Epithelial cell of esophagus (primary cell): Measurements from ENCODE around the gene AP1M2.

Source experiments
- DNase-seq: peaks from one replicate; pipeline ENCODE4 v3.0.0; 2010; ENCODE audit warnings: low read depth
- H3K4me3 ChIP-seq: 2 replicates; pipeline ENCODE4 v1.5.1; 2011; ENCODE audit warnings: mild to moderate bottlenecking, low read length, control low read depth
- TF ChIP-seq, protein P1 (sequence below): IDR thresholded peaks from 2 replicates; pipeline ENCODE4 v1.5.1; 2011; ENCODE audit warnings: low read depth, mild to moderate bottlenecking, low read length, control low read depth, inconsistent platforms; ENCODE audit not compliant: insufficient read depth; ENCODE audit errors: missing control alignments

AP1M2 gene

DNA sequence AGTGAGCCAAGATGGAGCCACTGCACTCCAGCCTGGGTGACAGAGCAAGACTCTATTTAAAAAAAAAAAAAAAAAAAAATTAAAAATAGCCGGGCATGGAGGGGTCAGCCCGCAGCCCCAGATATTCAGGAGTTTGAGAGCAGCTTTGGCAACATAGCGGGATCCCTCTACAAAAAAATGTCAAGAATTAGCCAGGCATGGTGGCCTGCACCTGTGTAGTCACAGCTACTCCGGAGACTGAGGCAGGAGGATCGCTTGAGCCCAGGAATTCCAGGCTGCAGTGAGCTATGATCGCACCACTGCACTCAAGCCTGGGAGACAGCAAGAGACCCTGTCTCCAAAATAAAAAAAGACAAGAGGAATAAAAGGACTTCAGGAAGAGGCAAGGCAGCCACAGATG lies 716 bp downstream of the AP1M2 start:
- no peak for DNase-seq
- TF ChIP-seq, protein P1, sequence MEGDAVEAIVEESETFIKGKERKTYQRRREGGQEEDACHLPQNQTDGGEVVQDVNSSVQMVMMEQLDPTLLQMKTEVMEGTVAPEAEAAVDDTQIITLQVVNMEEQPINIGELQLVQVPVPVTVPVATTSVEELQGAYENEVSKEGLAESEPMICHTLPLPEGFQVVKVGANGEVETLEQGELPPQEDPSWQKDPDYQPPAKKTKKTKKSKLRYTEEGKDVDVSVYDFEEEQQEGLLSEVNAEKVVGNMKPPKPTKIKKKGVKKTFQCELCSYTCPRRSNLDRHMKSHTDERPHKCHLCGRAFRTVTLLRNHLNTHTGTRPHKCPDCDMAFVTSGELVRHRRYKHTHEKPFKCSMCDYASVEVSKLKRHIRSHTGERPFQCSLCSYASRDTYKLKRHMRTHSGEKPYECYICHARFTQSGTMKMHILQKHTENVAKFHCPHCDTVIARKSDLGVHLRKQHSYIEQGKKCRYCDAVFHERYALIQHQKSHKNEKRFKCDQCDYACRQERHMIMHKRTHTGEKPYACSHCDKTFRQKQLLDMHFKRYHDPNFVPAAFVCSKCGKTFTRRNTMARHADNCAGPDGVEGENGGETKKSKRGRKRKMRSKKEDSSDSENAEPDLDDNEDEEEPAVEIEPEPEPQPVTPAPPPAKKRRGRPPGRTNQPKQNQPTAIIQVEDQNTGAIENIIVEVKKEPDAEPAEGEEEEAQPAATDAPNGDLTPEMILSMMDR = no peak
- peak overlapping the region; percentile 80 for H3K4me3 ChIP-seq

DNA sequence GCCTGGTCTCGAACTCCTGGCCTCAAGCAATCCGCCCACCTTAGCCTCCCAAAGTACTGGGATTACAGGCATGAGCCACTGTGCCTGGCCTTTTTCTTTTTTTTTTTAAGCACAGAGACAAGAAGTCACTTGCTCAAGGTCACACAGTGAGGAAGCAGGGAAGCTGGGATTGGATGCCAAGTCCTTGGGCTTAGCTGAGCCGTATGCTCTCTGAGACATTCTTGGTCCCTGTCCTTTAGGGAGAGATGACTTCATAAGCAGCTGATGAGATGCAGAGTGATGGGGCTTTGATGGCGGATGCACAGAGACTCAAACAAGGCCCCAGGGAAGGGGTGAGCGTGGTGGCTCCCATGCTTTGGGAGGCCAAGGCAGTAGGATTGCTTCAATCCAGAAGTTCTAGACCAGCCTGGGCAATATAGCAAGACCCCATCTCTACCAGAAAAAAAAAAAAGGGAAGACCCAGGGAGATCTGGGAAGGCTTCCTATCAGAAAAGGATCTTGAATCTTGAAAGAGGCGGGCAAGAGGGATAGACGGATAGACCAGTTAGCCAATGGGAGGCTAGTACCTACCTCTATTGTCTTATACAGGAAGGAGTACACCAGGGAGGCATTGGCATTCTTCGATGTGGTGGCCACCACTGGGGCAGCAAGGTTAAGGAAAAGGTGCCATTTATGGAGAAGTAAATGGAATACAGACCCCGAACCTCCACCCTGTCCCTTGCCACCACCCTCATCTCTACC lies 3.9 kb downstream of the AP1M2 start:
- DNase-seq = no peak
- TF ChIP-seq, protein P1 = no peak
- no peak overlapping the region for H3K4me3 ChIP-seq

DNA sequence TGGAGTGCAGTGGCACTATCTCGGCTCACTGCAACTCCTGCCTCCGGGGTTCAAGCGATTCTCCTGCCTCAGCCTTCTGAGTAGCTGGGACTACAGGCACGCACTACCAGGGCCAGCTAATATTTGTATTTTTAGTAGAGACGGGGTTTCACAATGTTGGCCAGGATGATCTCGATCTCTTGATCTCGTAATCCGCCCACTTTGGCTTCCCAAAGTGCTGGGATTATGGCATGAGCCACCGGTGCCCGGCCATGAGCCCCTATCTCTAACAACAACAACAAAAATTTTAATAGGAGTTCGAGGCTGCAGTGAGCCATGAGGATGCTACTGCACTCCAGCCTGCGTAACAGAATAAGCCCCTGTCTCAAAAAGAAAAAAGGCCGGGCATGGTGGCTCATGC lies 5.0 kb downstream of the AP1M2 start:
- DNase-seq = no peak
- no peak overlapping the region for H3K4me3 ChIP-seq

DNA sequence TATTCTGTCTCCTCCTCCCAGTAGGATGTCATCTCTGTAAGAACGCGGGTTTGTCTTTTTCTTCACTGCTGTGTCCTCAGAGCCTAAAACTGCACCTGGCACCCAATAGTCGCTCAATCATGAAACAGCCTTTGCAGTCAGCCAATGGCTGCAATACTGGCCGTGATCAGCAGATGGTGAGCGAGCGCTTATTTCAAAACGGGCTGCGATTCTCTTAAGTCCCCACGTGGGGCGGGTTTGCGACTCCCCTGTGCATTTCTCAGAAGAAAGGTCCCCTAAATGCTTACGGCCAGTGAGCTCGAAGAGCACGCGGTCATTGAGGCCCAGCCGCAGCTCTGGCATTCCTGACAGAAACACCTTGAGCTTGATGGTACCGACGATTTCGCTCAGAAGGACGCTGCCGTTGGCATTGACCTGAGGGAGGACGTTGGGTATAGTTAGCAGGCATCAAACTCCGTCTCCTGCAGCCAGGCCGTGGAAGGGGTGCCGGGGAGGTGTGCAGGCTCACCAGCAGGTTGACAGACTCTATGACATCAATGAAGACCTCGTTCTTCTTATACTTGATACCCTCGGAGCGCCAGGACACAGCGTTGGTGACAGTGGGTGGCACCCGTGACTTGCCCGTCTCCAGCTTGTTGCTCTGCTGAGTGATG lies 6.0 kb downstream of the AP1M2 start:
- DNase-seq = peak; percentile 93
- H3K4me3 ChIP-seq = no peak overlapping the region
- TF ChIP-seq, protein P1 = peak; percentile 99

More for the DNA sequence above, 5.0 kb downstream of the AP1M2 start:
- TF ChIP-seq, protein P1 = no peak

DNA sequence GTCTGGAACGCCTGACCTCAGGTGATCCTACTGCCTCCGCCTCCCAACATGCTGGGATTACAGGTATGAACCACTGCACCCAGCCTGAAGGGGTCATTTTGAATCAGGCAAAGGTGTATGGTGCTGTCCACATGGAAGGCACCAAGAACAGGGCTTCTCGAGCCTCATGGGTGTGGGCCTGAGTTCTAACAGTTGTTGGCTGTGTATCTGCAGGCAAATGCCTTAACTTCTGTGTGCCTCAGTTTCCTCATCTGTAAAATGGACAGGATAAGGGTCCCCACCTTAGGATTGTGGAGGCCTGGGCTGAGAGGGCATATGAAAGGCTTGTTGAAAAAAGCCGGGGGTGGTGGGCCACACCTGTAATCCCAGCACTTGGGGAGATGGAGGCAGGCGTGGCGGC lies 9.2 kb downstream of the AP1M2 start:
- no peak overlapping the region for H3K4me3 ChIP-seq
- TF ChIP-seq, protein P1 = no peak
- no peak for DNase-seq

DNA sequence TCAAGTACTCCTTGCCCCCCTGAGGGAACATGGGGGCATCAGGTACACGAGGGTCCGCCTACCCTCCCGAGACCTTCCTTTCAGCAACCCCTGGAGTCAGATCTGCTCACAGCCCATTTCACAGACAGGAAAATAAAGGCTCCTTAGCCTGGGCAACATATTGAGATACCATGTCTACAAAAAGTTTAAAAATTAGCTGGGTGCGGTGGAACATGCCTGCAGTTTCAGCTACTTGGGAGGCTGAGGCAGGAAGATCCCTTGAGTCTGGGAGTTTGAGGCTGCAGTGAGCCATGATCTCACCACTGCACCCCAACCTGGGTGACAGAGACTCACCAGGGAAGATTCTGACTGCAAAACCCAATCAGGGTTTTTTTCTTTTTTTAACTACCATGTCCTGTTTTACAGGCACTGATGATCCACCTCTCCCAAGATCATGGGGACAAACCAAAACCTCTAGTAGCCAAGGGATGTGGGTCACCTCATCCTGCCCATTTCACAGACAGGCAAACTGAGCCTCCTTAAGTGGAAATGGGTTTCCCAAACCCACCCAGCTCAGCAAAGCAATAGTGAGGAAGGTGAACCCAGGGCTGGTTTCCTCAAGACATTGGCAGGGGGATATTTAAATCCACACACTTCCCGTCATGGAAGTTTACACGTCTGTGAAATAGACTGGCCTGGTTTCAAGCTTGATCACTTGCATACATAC lies 11.9 kb downstream of the AP1M2 start:
- no peak for DNase-seq
- no peak overlapping the region for H3K4me3 ChIP-seq
- TF ChIP-seq, protein P1 = no peak
